GM23338 (cell line): ENCODE results near the gene FBLN1. TPM values are rescaled to one million over a fixed set of nuclear protein-coding genes. Genes with fewer than 3 reads are reported as not detected.

ENCODE experiments used
- ATAC-seq: fragments of 200-7000 bp; cut with Tn5 transposase; 3 replicates; pipeline ENCODE4 v1.9.1; 2020
- DNase-seq: peaks from one replicate; pipeline ENCODE4 v3.0.0-alpha.2; 2015; ENCODE audit warnings: low spot score
- H2AFZ ChIP-seq: fragments of 200-600 bp; sonication (generic); 2 replicates; pipeline ENCODE4 v1.8.0; 2016; ENCODE audit warnings: antibody characterized with exemption, mild to moderate bottlenecking, moderate library complexity
- H3F3A ChIP-seq: fragments of 200-600 bp; sonication (generic); replicated peaks from 2 replicates; pipeline ENCODE4 v1.8.0; 2017; ENCODE audit warnings: antibody characterized with exemption, mixed run types, low read depth
- H3K27ac ChIP-seq: fragments of 200-600 bp; sonication (generic); 2 replicates; pipeline ENCODE4 v1.6.1; 2016; ENCODE audit warnings: low read depth
- H3K27me3 ChIP-seq: fragments of 200-600 bp; sonication (generic); 2 replicates; pipeline ENCODE4 v1.8.0; 2016; ENCODE audit warnings: mild to moderate bottlenecking, mixed run types, moderate library complexity; ENCODE audit not compliant: insufficient read depth
- H3K36me3 ChIP-seq: fragments of 200-600 bp; sonication (generic); 2 replicates; pipeline ENCODE4 v1.8.0; 2016; ENCODE audit warnings: mild to moderate bottlenecking; ENCODE audit not compliant: insufficient read depth
- H3K4me1 ChIP-seq: fragments of 200-600 bp; sonication (generic); 2 replicates; pipeline ENCODE4 v1.8.0; 2016; ENCODE audit warnings: mild to moderate bottlenecking, moderate library complexity; ENCODE audit not compliant: insufficient read depth
- H3K4me2 ChIP-seq: fragments of 200-600 bp; sonication (generic); 2 replicates; pipeline ENCODE4 v1.7.1; 2017; ENCODE audit warnings: mixed run types
- H3K4me3 ChIP-seq: fragments of 200-600 bp; sonication (generic); 2 replicates; pipeline ENCODE4 v1.6.1; 2016; ENCODE audit warnings: mixed run types
- H3K79me2 ChIP-seq: fragments of 200-600 bp; sonication (generic); replicated peaks from 2 replicates; pipeline ENCODE4 v1.8.0; 2017; ENCODE audit warnings: mild to moderate bottlenecking; ENCODE audit not compliant: insufficient read depth
- H3K9me2 ChIP-seq: fragments of 200-600 bp; sonication (generic); 2 replicates; pipeline ENCODE4 v1.8.0; 2017; ENCODE audit not compliant: insufficient read depth
- H4K20me1 ChIP-seq: fragments of 200-600 bp; sonication (generic); replicated peaks from 2 replicates; pipeline ENCODE4 v1.8.0; 2017; ENCODE audit warnings: mild to moderate bottlenecking; ENCODE audit not compliant: insufficient read depth
- H3K27ac Mint-ChIP-seq: 2 replicates; pipeline ENCODE4 v1.8.0; 2020; ENCODE audit warnings: inconsistent platforms, mild to moderate bottlenecking, moderate library complexity, mixed read lengths
- H3K27me3 Mint-ChIP-seq: 3 replicates; pipeline ENCODE4 v1.8.0; 2022; ENCODE audit warnings: low read depth, mild to moderate bottlenecking, moderate library complexity, mixed read lengths, inconsistent platforms; ENCODE audit not compliant: insufficient read depth, poor library complexity
- H3K36me3 Mint-ChIP-seq: 3 replicates; pipeline ENCODE4 v1.8.0; 2021; ENCODE audit warnings: low read depth, mild to moderate bottlenecking, inconsistent platforms, moderate library complexity, mixed read lengths
- H3K4me1 Mint-ChIP-seq: 3 replicates; pipeline ENCODE4 v1.8.0; 2020; ENCODE audit warnings: mild to moderate bottlenecking, inconsistent platforms, mixed read lengths
- H3K4me3 Mint-ChIP-seq: 3 replicates; pipeline ENCODE4 v1.8.0; 2021; ENCODE audit warnings: moderate library complexity, mild to moderate bottlenecking, inconsistent platforms, mixed read lengths
- H3K9me3 Mint-ChIP-seq: 3 replicates; pipeline ENCODE4 v1.8.0; 2020; ENCODE audit warnings: moderate library complexity, mild to moderate bottlenecking, inconsistent platforms, mixed read lengths
- CREB1 ChIP-seq: fragments of 250-450 bp; sonication (Bioruptor Pico); IDR thresholded peaks from 2 replicates; pipeline ENCODE4 v1.5.0; 2020; ENCODE audit warnings: low read depth, mild to moderate bottlenecking, moderate library complexity
- ETS1 ChIP-seq: IDR thresholded peaks from 2 replicates; pipeline ENCODE4 v1.6.1; 2016; ENCODE audit warnings: antibody characterized with exemption
- JUNB ChIP-seq: IDR thresholded peaks from one replicate; pipeline ENCODE4 v1.6.1; 2016; ENCODE audit warnings: antibody characterized with exemption; ENCODE audit not compliant: unreplicated experiment
- NANOG ChIP-seq: IDR thresholded peaks from 2 replicates; pipeline ENCODE4 v1.6.1; 2016; ENCODE audit warnings: antibody characterized with exemption, borderline replicate concordance
- POLR2AphosphoS5 ChIP-seq: IDR thresholded peaks from 2 replicates; pipeline ENCODE4 v1.6.1; 2016; ENCODE audit warnings: antibody characterized with exemption, low read depth
- REST ChIP-seq: IDR thresholded peaks from one replicate; pipeline ENCODE4 v1.6.1; 2018; ENCODE audit warnings: antibody characterized with exemption; ENCODE audit not compliant: unreplicated experiment
- polyA plus RNA-seq: library from polyadenylated mRNA; unstranded; fragments of >200 nt; fragmentation: Nextera tagmentation; extraction: Ambion mirVana; gene quantifications from 2 replicates; pipeline ENCODE4 v1.2.1, GENCODE V29; 2016
- total RNA-seq: library from RNA; depleted of rRNA; stranded (reverse); fragments of >200 nt; shearing (Covaris generic); gene quantifications from 2 replicates; pipeline ENCODE4 v1.2.3, GENCODE V29; 2014

The FBLN1 gene
- total and polyA plus RNA-seq, 2 experiments from 2014 or later: 90.1 to 137 TPM

DNA sequence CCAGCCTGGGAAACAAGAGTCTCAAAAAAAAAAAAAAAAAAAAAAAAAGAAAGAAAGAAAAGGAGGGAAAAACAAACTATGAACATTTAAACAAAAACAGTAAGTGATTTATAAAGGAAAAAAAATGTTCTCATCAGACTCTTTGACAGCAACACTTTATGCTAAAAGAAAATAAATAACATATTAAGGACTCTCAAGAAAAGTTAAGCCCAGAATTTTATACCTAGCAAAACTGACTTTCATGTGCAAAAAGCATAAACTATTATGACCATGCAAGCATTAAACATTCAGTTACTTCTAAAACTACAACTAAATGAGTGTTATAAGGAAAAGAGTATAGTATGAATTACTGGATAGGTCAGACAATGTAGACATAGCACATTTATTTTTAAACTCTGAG, 68.4 kb downstream of the FBLN1 start:
- Mint-ChIP-seq H3K27ac (no peak overlapping the region), H3K36me3 (peaks cover 25% of the 10 kb centered on the region), H3K27me3 (peaks cover 4% of the 10 kb centered on the region), H3K9me3 (peaks cover 25% of the 10 kb centered on the region), H3K4me1 (peaks cover 5% of the 10 kb centered on the region; the same call in 1 of the 3 replicates), H3K4me3 (no peak overlapping the region)
- Histone ChIP-seq H2AFZ (no peak overlapping the region), H4K20me1 (no peaks in the 10 kb centered on the region), H3K27ac (no peak overlapping the region), H3K9me2 (no peaks in the 10 kb centered on the region), H3K36me3 (no peaks in the 10 kb centered on the region), H3K79me2 (no peaks in the 10 kb centered on the region), H3F3A (no peaks in the 10 kb centered on the region), H3K27me3 (no peaks in the 10 kb centered on the region), H3K4me2 (no peak overlapping the region), H3K4me1 (no peaks in the 10 kb centered on the region), H3K4me3 (no peak overlapping the region)
- DNase-seq (no peak), ATAC-seq (no peak)
- TF ChIP-seq NANOG: no peak

DNA sequence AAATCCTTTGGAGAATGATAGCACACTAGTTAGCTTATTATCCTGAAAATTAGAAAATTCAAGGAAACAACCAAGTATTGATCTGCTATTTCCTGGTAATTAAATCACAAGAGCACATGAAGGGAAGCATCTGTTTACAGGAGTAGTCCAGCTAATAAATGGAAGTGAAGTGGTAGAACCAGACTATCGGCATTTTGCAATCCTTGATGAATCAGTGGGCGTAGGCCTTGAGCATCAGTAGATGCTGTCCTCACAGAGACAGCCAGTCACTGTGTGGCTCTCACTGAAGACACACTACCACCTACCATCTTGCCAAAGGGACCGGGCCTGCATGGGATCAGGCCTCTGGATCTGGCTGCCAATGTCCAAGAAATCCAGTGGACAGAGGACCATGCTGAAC, 69.8 kb downstream of the FBLN1 start:
- Mint-ChIP-seq H3K9me3 (peaks cover 25% of the 10 kb centered on the region), H3K27me3 (peaks cover 11% of the 10 kb centered on the region)

More for the DNA sequence above, 69.8 kb downstream of the FBLN1 start:
- H3K79me2 ChIP-seq: no peaks in the 10 kb centered on the region
- no peaks in the 10 kb centered on the region for H4K20me1 ChIP-seq
- Mint-ChIP-seq H3K4me3 (no peak overlapping the region), H3K27ac (no peak overlapping the region), H3K36me3 (peaks cover 25% of the 10 kb centered on the region), H3K4me1 (no peaks in the 10 kb centered on the region)
- no peak for TF ChIP-seq JUNB
- TF ChIP-seq NANOG: no peak
- no peak for TF ChIP-seq CREB1 (CRISPR knock-in tag)
- TF ChIP-seq POLR2AphosphoS5: no peak
- TF ChIP-seq REST: no peak
- no peak for TF ChIP-seq ETS1
- no peaks in the 10 kb centered on the region for H3K36me3 ChIP-seq
- H3K4me2 ChIP-seq: no peak overlapping the region
- no peaks in the 10 kb centered on the region for H3K9me2 ChIP-seq
- no peak overlapping the region for H3K27ac ChIP-seq
- no peaks in the 10 kb centered on the region for H3K27me3 ChIP-seq
- H3K4me1 ChIP-seq: no peaks in the 10 kb centered on the region
- H3K4me3 ChIP-seq: no peak overlapping the region
- no peak for ATAC-seq
- H3F3A ChIP-seq: no peaks in the 10 kb centered on the region
- no peak overlapping the region for H2AFZ ChIP-seq
- no peak for DNase-seq
